Heart left ventricle (tissue), 16 donors: ENCODE measurements around the gene PP2D1. TPM values are rescaled to one million over a fixed set of nuclear protein-coding genes. Genes with fewer than 3 reads are reported as not detected.

Experiments used
- ATAC-seq, 4 donors: fragments of 200-7000 bp; cut with Tn5 transposase; one replicate each; pipeline ENCODE4 v1.9.1; 2020 to 2022; ENCODE audit warnings: moderate library complexity in 4 of 4, mild to moderate bottlenecking in 3 of 4, moderate number of reproducible peaks in 1 of 4
- DNase-seq, 5 donors: peaks; one replicate each; pipeline ENCODE4 v3.0.0-alpha.2; 2020
- H3K27ac ChIP-seq, 12 donors: fragments of 200-600 bp; sonication (generic) in 4 of 12; one replicate each; pipeline versions ENCODE4 v1.5.0 to v1.8.0; 2016 to 2022; ENCODE audit warnings: mild to moderate bottlenecking in 2 of 12
- H3K27me3 ChIP-seq, 9 donors: fragments of 200-600 bp; sonication (generic) in 2 of 9; one replicate each; pipeline versions ENCODE4 v1.5.1 to v1.8.0; 2016 to 2022; ENCODE audit warnings: mild to moderate bottlenecking in 3 of 9
- H3K36me3 ChIP-seq, 9 donors: fragments of 200-600 bp; sonication (generic) in 2 of 9; one replicate each; pipeline versions ENCODE4 v1.5.0 to v1.8.0; 2018 to 2022; ENCODE audit warnings: mild to moderate bottlenecking in 2 of 9
- H3K4me1 ChIP-seq, 12 donors: fragments of 200-600 bp; sonication (generic) in 4 of 12; one replicate each; pipeline versions ENCODE4 v1.5.0 to v1.8.0; 2016 to 2022; ENCODE audit warnings: mild to moderate bottlenecking in 3 of 12
- H3K4me3 ChIP-seq, 12 donors: fragments of 200-600 bp; sonication (generic) in 4 of 12; one replicate each; pipeline versions ENCODE4 v1.5.0 to v1.8.0; 2017 to 2022; ENCODE audit warnings: mild to moderate bottlenecking in 9 of 12, moderate library complexity in 4 of 12
- H3K9me3 ChIP-seq, 12 donors: fragments of 200-600 bp; sonication (generic) in 4 of 12; one replicate each; pipeline versions ENCODE4 v1.5.0 to v1.8.0; 2016 to 2022; ENCODE audit warnings: mild to moderate bottlenecking in 1 of 12
- CTCF ChIP-seq, 12 donors: fragments of 200-600 bp; sonication (generic) in 4 of 12; IDR thresholded peaks; one replicate each; pipeline versions ENCODE4 v1.5.0 to v1.8.0; 2018 to 2022; ENCODE audit warnings: antibody characterized with exemption in 12 of 12, mild to moderate bottlenecking in 5 of 12
- POLR2A ChIP-seq, 2 donors: fragments of 450-650 bp; IDR thresholded peaks; one replicate each; pipeline ENCODE4 v1.6.1; 2017; ENCODE audit warnings: antibody characterized with exemption in 2 of 2, mild to moderate bottlenecking in 2 of 2, moderate library complexity in 2 of 2
- WGBS, 4 donors: extraction: QIAGEN DNeasy Blood & Tissue Kit in 2 of 4; methylation state at CpG; one replicate each; pipeline versions ENCODE4 v1.1.5 to v1.1.7; 2013 to 2018; 5-methylcytosine and 5-hydroxymethylcytosine counted together
- intact Hi-C, 10 donors: fragments of 100-400 bp; cut with DNase I; formaldehyde crosslinking; loops; one replicate each; pipeline versions ENCODE4 v1.11.1 to v1.14.2; 2022
- polyA plus RNA-seq, 2 donors: library from polyadenylated mRNA; stranded (reverse); fragments of 200-250 nt; gene quantifications; one replicate each; pipeline ENCODE4 v1.2.3, GENCODE V29; 2013
- total RNA-seq, 9 donors: library from RNA; depleted of rRNA in 2 of 9; stranded (reverse); fragments of >200 nt in 2 of 9; fragmentation: NEBNext Ultra II Directional in 3 of 9; extraction: Animal tissue kit (Norgen Biotek cat#: 25700) in 3 of 9; gene quantifications; one replicate each; pipeline versions ENCODE4 v1.1.0 to v1.2.4, GENCODE V29; 2016 to 2023
- donor health status: ischemic (EF 13 %, LVEDD 7.1; RV severe dilation, severe dysfunction).
- donor health status: healthy with polysubstance abuse.
- donor health status: DM: no; HTN: yes; CAD: no.
- donor health status: DM: no; HTN: no; CAD: no.
- donor health status: ischemic (EF 25% LVEDD 6.9; RV normal size, moderate dysfunction).
- donor health status: ischemic (EF 25% LVEDD 5.7; RV mildly dilated, moderate dysfunction).
- donor health status: healthy.
- donor health status: DM: yes; HTN: yes; CAD: no.
- donor health status: ischemic (EF 35%, LVEDD 5.7; RV mildly dilated, moderate dysfunction).
- donor health status: nonischemic (EF 11% LVEDD 7.7; RV severe dilation, severe dysfunction).
- donor health status: DM: yes; HTN: yes; CAD: no.
- donor health status: PGD.
- donor health status: ischemic (EF 29% LVEDD 5.4; RV normal size, mild dysfunction).
- donor health status: nonischemic (EF 23%, LVEDD 6.1; RV moderate dilation, normal function).

The PP2D1 gene
- total and polyA plus RNA-seq, 11 donors = not detected

GRCh38 chr3:20052851-20053250, 40.8 kb upstream of the PP2D1 start:
- H3K9me3 ChIP-seq = no peaks in the 10 kb centered on the region
- H3K4me1 ChIP-seq = peaks cover 21 to 65% (median 47%) of the 10 kb centered on the region in 12 donors
- H3K27ac ChIP-seq = no peak overlapping the region
- no peaks in the 10 kb centered on the region for H3K27me3 ChIP-seq
- no peak overlapping the region for H3K4me3 ChIP-seq
- TF ChIP-seq POLR2A (IDR thresholded peaks at IDR 0.05) = no peak
- no peak for TF ChIP-seq CTCF (IDR thresholded peaks at IDR 0.05)
- intact Hi-C loops = no loop called here
- 90 to 93% (median 91%) methylated on average over 7 of the region's 7 CpGs for WGBS, 4 donors
- DNase-seq = no peak
- no peak for ATAC-seq
- no peaks in the 10 kb centered on the region for H3K36me3 ChIP-seq

DNA sequence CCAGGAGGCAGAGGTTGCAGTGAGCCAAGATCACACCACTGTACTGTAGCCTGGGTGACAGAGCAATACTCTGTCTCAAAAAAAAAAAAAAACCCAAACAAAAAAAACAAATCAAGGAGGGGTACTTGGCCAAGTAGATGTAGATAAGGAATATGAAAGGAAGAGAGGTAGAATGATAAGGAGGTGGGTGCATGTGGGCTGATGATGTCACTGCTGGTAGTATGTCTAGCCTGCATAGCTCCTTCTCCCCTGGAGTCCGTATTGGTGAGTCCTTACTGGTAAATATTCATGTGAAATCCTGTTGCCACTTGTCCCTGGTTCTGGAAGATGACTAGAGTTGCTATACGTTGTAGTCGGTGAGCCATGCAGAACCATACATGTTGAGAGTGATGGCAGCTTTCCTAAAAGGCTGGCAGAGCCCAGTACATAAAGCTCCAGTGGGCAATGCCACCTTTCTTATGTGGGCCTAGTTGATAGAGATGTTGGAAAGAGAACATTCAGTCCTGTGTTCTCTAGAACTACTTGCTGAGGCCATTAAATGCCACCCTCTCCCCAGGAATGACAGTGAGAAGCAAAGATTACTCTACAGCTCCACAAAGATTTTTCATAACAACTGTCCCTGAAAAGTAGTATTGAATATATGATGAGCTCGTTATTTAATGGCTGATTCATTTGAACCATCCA, 39.2 kb upstream of the PP2D1 start:
- DNase-seq (no peak), ATAC-seq (peak; percentile 18 to 72 (median 54))
- H3K27me3 ChIP-seq = no peaks in the 10 kb centered on the region
- H3K4me1 ChIP-seq = peaks cover 6 to 65% (median 37%) of the 10 kb centered on the region in 12 donors
- H3K4me3 ChIP-seq = no peak overlapping the region
- H3K36me3 ChIP-seq = no peaks in the 10 kb centered on the region
- H3K27ac ChIP-seq = peak overlapping the region in 4 of 12 donors; percentile 28 to 58 (median 36)
- intact Hi-C loops = no loop called here
- no peaks in the 10 kb centered on the region for H3K9me3 ChIP-seq
- 78 to 93% (median 90%) methylated on average over 4 of the region's 4 CpGs for WGBS, 4 donors
- TF ChIP-seq POLR2A (IDR thresholded peaks at IDR 0.05) (no peak), CTCF (IDR thresholded peaks at IDR 0.05) (no peak)

- TF ChIP-seq POLR2A (IDR thresholded peaks at IDR 0.05) = no peak
- ATAC-seq (no peak), DNase-seq (no peak)
- no peaks in the 10 kb centered on the region for H3K27me3 ChIP-seq
- intact Hi-C loops = loop anchor here in 3 of 10 donors (5.0 to 10.0 kb wide), 2 partner anchors 34 to 137 kb away; partner anchors contain the start of gene SGO1 (in 2 of the 3)
- WGBS, 4 donors = 68 to 83% (median 73%) methylated on average over 9 of the region's 9 CpGs
- no peaks in the 10 kb centered on the region for H3K36me3 ChIP-seq
- no peaks in the 10 kb centered on the region for H3K9me3 ChIP-seq
- peak overlapping the region in 5 of 12 donors; percentile 7 to 22 (median 16) for H3K4me3 ChIP-seq
- H3K27ac ChIP-seq = peak overlapping the region in 7 of 12 donors; percentile 6 to 58 (median 36)
- peaks cover 0 to 52% (median 32%) of the 10 kb centered on the region in 12 donors for H3K4me1 ChIP-seq
Measured at GRCh38 chr3:20047976-20048883, 36.2 kb upstream of the PP2D1 start.

- Histone ChIP-seq H3K27me3 (no peaks in the 10 kb centered on the region), H3K4me1 (peaks cover 4 to 60% (median 41%) of the 10 kb centered on the region in 12 donors), H3K4me3 (peak overlapping the region in 1 of 12 donors; percentile 22), H3K36me3 (no peaks in the 10 kb centered on the region), H3K9me3 (no peaks in the 10 kb centered on the region), H3K27ac (peak overlapping the region in 3 of 12 donors; percentile 38 to 58 (median 55))
- DNase-seq (no peak), ATAC-seq (no peak)
- TF ChIP-seq CTCF (IDR thresholded peaks at IDR 0.05) (no peak), POLR2A (IDR thresholded peaks at IDR 0.05) (no peak)
- intact Hi-C loops = loop anchor here in 3 of 10 donors (5.0 to 10.0 kb wide), 2 partner anchors 35 to 137 kb away; partner anchors contain the start of gene SGO1 (in 2 of the 3)
- WGBS, 4 donors = 83 to 92% (median 87%) methylated on average over 7 of the region's 7 CpGs
Measured at GRCh38 chr3:20047341-20047779, 35.3 kb upstream of the PP2D1 start.
